A673 (cell line): Measurements from ENCODE around the gene CORO7. TPM values are rescaled to one million over a fixed set of nuclear protein-coding genes. Genes with fewer than 3 reads are reported as not detected.

ENCODE experiments used
- BruUV-seq: library from RNA; stranded (reverse); fragments of 400-500 nt; replicated peaks from 2 replicates; lab custom pipeline; 2021; lab: Mats Ljungman, UMichigan
- CTCF ChIA-PET: fragments of 300-600 bp; sonication (Branson Sonifier 250); formaldehyde crosslinking; loops from one replicate; lab custom pipeline; 2022; ENCODE audit warnings: antibody characterized with exemption; lab: Charles Lee
- POLR2A ChIA-PET: fragments of 300-600 bp; sonication (Branson Sonifier 250); formaldehyde crosslinking; loops from one replicate; lab custom pipeline; 2022; ENCODE audit warnings: antibody characterized with exemption; ENCODE audit not compliant: low non-redundant PET; lab: Charles Lee
- DNase-seq: peaks from one replicate; pipeline ENCODE4 v3.0.0-alpha.2; 2015; ENCODE audit warnings: low spot score
- H3K27ac ChIP-seq: fragments of 200-600 bp; sonication (generic); 2 replicates; pipeline ENCODE4 v1.5.1; 2016; ENCODE audit warnings: mixed run types, low read depth, mild to moderate bottlenecking, mixed read lengths, antibody characterized with exemption, low read length; ENCODE audit not compliant: poor library complexity, severe bottlenecking
- H3K27me3 ChIP-seq: fragments of 200-600 bp; sonication (generic); replicated peaks from 2 replicates; pipeline ENCODE4 v1.6.1; 2017; ENCODE audit warnings: mixed run types, low read depth, mild to moderate bottlenecking, mixed read lengths, antibody characterized with exemption, low read length; ENCODE audit not compliant: insufficient read depth, poor library complexity
- H3K36me3 ChIP-seq: fragments of 200-600 bp; sonication (generic); 2 replicates; pipeline ENCODE4 v1.6.1; 2016; ENCODE audit warnings: mixed run types, mild to moderate bottlenecking, mixed read lengths, antibody characterized with exemption, low read length; ENCODE audit not compliant: insufficient read depth, poor library complexity, severe bottlenecking
- H3K4me1 ChIP-seq: fragments of 200-600 bp; sonication (generic); 2 replicates; pipeline ENCODE4 v1.6.1; 2017; ENCODE audit warnings: mixed run types, mild to moderate bottlenecking, mixed read lengths, antibody characterized with exemption, low read length; ENCODE audit not compliant: insufficient read depth, poor library complexity, severe bottlenecking
- H3K4me3 ChIP-seq: fragments of 200-600 bp; sonication (generic); 2 replicates; pipeline ENCODE4 v1.5.1; 2016; ENCODE audit warnings: low read depth, mixed run types, mild to moderate bottlenecking, mixed read lengths, low read length; ENCODE audit not compliant: poor library complexity, severe bottlenecking
- H3K9me3 ChIP-seq: fragments of 200-600 bp; sonication (generic); 2 replicates; pipeline ENCODE4 v1.6.1; 2016; ENCODE audit warnings: mixed run types, low read depth, mild to moderate bottlenecking, mixed read lengths, antibody characterized with exemption, low read length; ENCODE audit not compliant: poor library complexity, severe bottlenecking
- CTCF ChIP-seq: fragments of 300-800, 200-600 bp; sonication (generic); conservative IDR thresholded peaks from 2 replicates; pipeline ENCODE4 v1.5.1; 2017; ENCODE audit warnings: low read depth, mild to moderate bottlenecking, antibody characterized with exemption, low read length, moderate library complexity, mixed read lengths
- EZH2 ChIP-seq: fragments of 200-600 bp; sonication (generic); IDR thresholded peaks from 2 replicates; pipeline ENCODE4 v1.6.1; 2017; ENCODE audit warnings: borderline replicate concordance, low read depth, mild to moderate bottlenecking, mixed read lengths, antibody characterized with exemption, low read length; ENCODE audit not compliant: poor library complexity, severe bottlenecking
- intact Hi-C: fragments of 100-400 bp; cut with micrococcal nuclease; formaldehyde crosslinking; loops from one replicate; pipeline ENCODE4 v1.10.0; 2022; ENCODE audit not compliant: unreplicated experiment
- total RNA-seq: library from RNA; stranded (reverse); gene quantifications from 2 replicates; pipeline ENCODE4 v1.2.3, GENCODE V29; 2021

Gene CORO7
- total RNA-seq, 1 experiment from 2014 or later: 24.4 TPM

GRCh38 chr16:4367393-4367856, 49.0 kb downstream of the CORO7 start:
- intact Hi-C loops: no loop called here
- no peaks in the 10 kb centered on the region for H3K27me3 ChIP-seq
- TF ChIP-seq EZH2: no peak
- BruUV-seq: no TSS peak
- no peak for DNase-seq
- POLR2A ChIA-PET: no interaction called here
- H3K4me3 ChIP-seq: no peak overlapping the region
- H3K27ac ChIP-seq: no peak overlapping the region
- peaks cover 4% of the 10 kb centered on the region for H3K4me1 ChIP-seq
- no peaks in the 10 kb centered on the region for H3K9me3 ChIP-seq
- CTCF ChIA-PET: no interaction called here
- no peaks in the 10 kb centered on the region for H3K36me3 ChIP-seq

- Histone ChIP-seq H3K9me3 (no peaks in the 10 kb centered on the region), H3K27ac (no peak overlapping the region), H3K36me3 (no peaks in the 10 kb centered on the region), H3K27me3 (no peaks in the 10 kb centered on the region), H3K4me1 (no peaks in the 10 kb centered on the region), H3K4me3 (no peak overlapping the region)
- intact Hi-C loops: no loop called here
- DNase-seq: no peak
- ChIA-PET POLR2A (no interaction called here), CTCF (no interaction called here)
- TF ChIP-seq CTCF (no peak), EZH2 (no peak)
- no TSS peak for BruUV-seq
These were observed 50.4 kb downstream of the CORO7 start for GRCh38 chr16:4366016-4366415.

GRCh38 chr16:4365615-4366014, 50.8 kb downstream of the CORO7 start:
- TF ChIP-seq EZH2 (no peak), CTCF (no peak)
- ChIA-PET POLR2A (no interaction called here), CTCF (no interaction called here)
- Histone ChIP-seq H3K4me1 (no peaks in the 10 kb centered on the region), H3K4me3 (no peak overlapping the region), H3K27ac (no peak overlapping the region), H3K9me3 (no peaks in the 10 kb centered on the region), H3K27me3 (no peaks in the 10 kb centered on the region), H3K36me3 (no peaks in the 10 kb centered on the region)
- no TSS peak for BruUV-seq
- no peak for DNase-seq
- intact Hi-C loops: no loop called here

- DNase-seq: no peak
- H3K4me1 ChIP-seq: no peaks in the 10 kb centered on the region
- TF ChIP-seq EZH2 (no peak), CTCF (no peak)
- POLR2A ChIA-PET: no interaction called here
- H3K9me3 ChIP-seq: no peaks in the 10 kb centered on the region
- H3K27me3 ChIP-seq: no peaks in the 10 kb centered on the region
- CTCF ChIA-PET: no interaction called here
- intact Hi-C loops: no loop called here
- no peak overlapping the region for H3K27ac ChIP-seq
- H3K4me3 ChIP-seq: no peak overlapping the region
- no peaks in the 10 kb centered on the region for H3K36me3 ChIP-seq
- no TSS peak for BruUV-seq
These were observed 51.4 kb downstream of the CORO7 start for GRCh38 chr16:4365014-4365406.
